GM12878 (cell line): ENCODE results near the gene ACKR4. TPM values are rescaled to one million over a fixed set of nuclear protein-coding genes. Genes with fewer than 3 reads are reported as not detected.

Source experiments
- ATAC-seq: fragments of 200-7000 bp; cut with Tn5 transposase; 3 replicates; pipeline ENCODE4 v1.9.1; 2020; ENCODE audit warnings: mild to moderate bottlenecking, moderate library complexity
- BruUV-seq: library from RNA; stranded (reverse); fragments of 400-500 nt; replicated peaks from 2 replicates; lab custom pipeline; 2021; lab: Mats Ljungman, UMichigan
- CTCF ChIA-PET: fragments of 300-600 bp; sonication (Branson Sonifier 250); formaldehyde crosslinking; extraction: SDS; loops from one replicate; lab custom pipeline; 2021; ENCODE audit warnings: inconsistent platforms; lab: Yijun Ruan, JAX
- POLR2A ChIA-PET: fragments of 350-600 bp; formaldehyde crosslinking; extraction: SDS; loops from one replicate; lab custom pipeline; 2021; ENCODE audit warnings: inconsistent platforms; lab: Charles Lee
- RAD21 ChIA-PET: fragments of 300-600 bp; sonication (Branson Sonifier 250); formaldehyde crosslinking; loops from one replicate; lab custom pipeline; 2023; ENCODE audit warnings: antibody characterized with exemption; ENCODE audit not compliant: unreplicated experiment; lab: Charles Lee
- SMC1A ChIA-PET: fragments of 300-600 bp; sonication (Branson Sonifier 250); formaldehyde crosslinking; loops from one replicate; lab custom pipeline; 2023; ENCODE audit not compliant: unreplicated experiment, uncharacterized antibody; lab: Charles Lee
- DNase-seq: peaks from one replicate; pipeline ENCODE4 v3.0.0-alpha.2; 2011; ENCODE audit warnings: low read depth, low spot score
- FAIRE-seq: peaks from 3 replicates; lab custom pipeline; 2011; peaks lifted over from hg19 to GRCh38; lab: Jason Lieb, UNC
- H2AFZ ChIP-seq: 2 replicates; pipeline ENCODE4 v1.6.0; 2011; ENCODE audit warnings: low read depth, low read length, control low read depth; ENCODE audit not compliant: control insufficient read depth
- H3K27ac ChIP-seq: 2 replicates; pipeline ENCODE4 v1.5.1; 2011; ENCODE audit warnings: control low read depth; ENCODE audit not compliant: control insufficient read depth, insufficient read depth
- H3K27me3 ChIP-seq, 2 experiments: replicated peaks in 1 of 2; 2 replicates each; pipeline versions ENCODE4 v1.6.0 to v1.6.1; 2011; ENCODE audit warnings: low read length in 1 of 2; ENCODE audit not compliant: control insufficient read depth in 2 of 2, insufficient read depth in 2 of 2
- H3K36me3 ChIP-seq, 2 experiments: 2 replicates each; pipeline ENCODE4 v1.5.1; 2011; ENCODE audit warnings: low read length in 1 of 2; ENCODE audit not compliant: control insufficient read depth in 2 of 2, insufficient read depth in 2 of 2
- H3K4me1 ChIP-seq: 2 replicates; pipeline ENCODE4 v1.6.1; 2011; ENCODE audit warnings: mild to moderate bottlenecking, low read length, moderate library complexity, mixed read lengths; ENCODE audit not compliant: control insufficient read depth, insufficient read depth
- H3K4me2 ChIP-seq: 2 replicates; pipeline ENCODE4 v1.6.0; 2011; ENCODE audit warnings: control low read depth; ENCODE audit not compliant: control insufficient read depth, insufficient read depth
- H3K4me3 ChIP-seq: fragments of 200-600 bp; sonication (generic); 2 replicates; pipeline ENCODE4 v1.5.1; 2016
- H3K79me2 ChIP-seq: 2 replicates; pipeline ENCODE4 v1.6.0; 2011; ENCODE audit warnings: low read length; ENCODE audit not compliant: control insufficient read depth, insufficient read depth
- H3K9ac ChIP-seq: 2 replicates; pipeline ENCODE4 v1.8.0; 2011; ENCODE audit warnings: low read length, control low read depth, mixed read lengths; ENCODE audit not compliant: control insufficient read depth, insufficient read depth
- H3K9me3 ChIP-seq: replicated peaks from 3 replicates; pipeline ENCODE4 v1.5.1; 2011; ENCODE audit warnings: mild to moderate bottlenecking, low read length; ENCODE audit not compliant: control insufficient read depth, insufficient read depth
- H4K20me1 ChIP-seq: 2 replicates; pipeline ENCODE4 v1.6.0; 2011; ENCODE audit not compliant: control insufficient read depth, insufficient read depth
- CEBPB ChIP-seq, 2 experiments: fragments of 150-350 bp in 1 of 2; IDR thresholded peaks; 2 replicates each; pipeline ENCODE4 v1.6.1; 2012 to 2014; ENCODE audit warnings: low read depth in 2 of 2, low read length in 2 of 2, borderline replicate concordance in 1 of 2, inconsistent platforms in 1 of 2
- CHD2 ChIP-seq: IDR thresholded peaks from 2 replicates; pipeline ENCODE4 v1.6.1; 2011; ENCODE audit warnings: low read depth, low read length, improper control_type of control experiment, borderline replicate concordance
- EZH2 ChIP-seq: IDR thresholded peaks from 2 replicates; pipeline ENCODE4 v1.6.1; 2012; ENCODE audit warnings: low read depth, mild to moderate bottlenecking, control low read depth, inconsistent platforms, low read length, borderline replicate concordance; ENCODE audit not compliant: control insufficient read depth
- FOS ChIP-seq: IDR thresholded peaks from 3 replicates; pipeline ENCODE4 v1.6.1; 2011; ENCODE audit warnings: borderline replicate concordance; ENCODE audit not compliant: insufficient read length; ENCODE audit errors: extremely low read depth
- NFXL1 ChIP-seq: fragments of 450-650 bp; IDR thresholded peaks from 2 replicates; pipeline ENCODE4 v1.6.1; 2017; ENCODE audit warnings: antibody characterized with exemption, mild to moderate bottlenecking, borderline replicate concordance
- NFYB ChIP-seq: IDR thresholded peaks from 2 replicates; pipeline ENCODE4 v1.6.1; 2011; ENCODE audit warnings: low read depth, mild to moderate bottlenecking, low read length, improper control_type of control experiment, moderate library complexity; ENCODE audit not compliant: insufficient read depth
- POU2F2 ChIP-seq: IDR thresholded peaks from 3 replicates; pipeline ENCODE4 v1.6.1; 2011; ENCODE audit warnings: low read depth, mild to moderate bottlenecking, low read length, borderline replicate concordance
- RAD51 ChIP-seq: fragments of 450-650 bp; IDR thresholded peaks from 2 replicates; pipeline ENCODE4 v1.6.1; 2016; ENCODE audit warnings: moderate library complexity, mild to moderate bottlenecking, inconsistent platforms
- RB1 ChIP-seq: fragments of 450-650 bp; formaldehyde crosslinking; IDR thresholded peaks from 2 replicates; pipeline ENCODE4 v1.6.1; 2017; ENCODE audit warnings: mild to moderate bottlenecking, borderline replicate concordance
- TARDBP ChIP-seq: IDR thresholded peaks from 2 replicates; pipeline ENCODE4 v1.6.1; 2016; ENCODE audit warnings: borderline replicate concordance
- YBX1 ChIP-seq: fragments of 450-650 bp; IDR thresholded peaks from 2 replicates; pipeline ENCODE4 v1.6.1; 2016; ENCODE audit warnings: antibody characterized with exemption
- ZNF384 ChIP-seq: IDR thresholded peaks from 2 replicates; pipeline ENCODE4 v1.6.1; 2012; ENCODE audit warnings: low read depth, mild to moderate bottlenecking, low read length, improper control_type of control experiment, borderline replicate concordance
- WGBS: methylation state at CpG from one replicate; pipeline ENCODE4 v1.1.6; 2016; ENCODE audit warnings: low lambda C conversion rate; ENCODE audit not compliant: insufficient replicate concordance, insufficient coverage; ENCODE audit errors: missing lambda C conversion rate; 5-methylcytosine and 5-hydroxymethylcytosine counted together
- in situ Hi-C: fragments of 300-500 bp; cut with MboI; formaldehyde crosslinking; loops from 9 replicates; pipeline ENCODE4 v1.14.3; 2018; ENCODE audit warnings: mixed read lengths
- intact Hi-C: fragments of 100-400 bp; cut with micrococcal nuclease; formaldehyde crosslinking; loops from one replicate; pipeline ENCODE4 v1.14.2; 2022; ENCODE audit not compliant: unreplicated experiment
- polyA plus RNA-seq, 11 experiments: library from polyadenylated mRNA; depleted of rRNA in 4 of 11; unstranded in 6 of 11; stranded (reverse) in 5 of 11; fragments of >200 nt; fragmentation: Nextera tagmentation in 4 of 11; fragmentation: Illumina TruSeq in 1 of 11; extraction: Ambion mirVana in 4 of 11; extraction: Trizol in 1 of 11; gene quantifications; 1 replicate in 1 of 11; 2 replicates in 10 of 11; pipeline versions ENCODE4 v1.2.1 to v1.2.3, GENCODE V29; 2011 to 2016; ENCODE audit warnings: inconsistent platforms in 2 of 11, missing spikeins in 2 of 11, low read depth in 1 of 11
- total RNA-seq, 4 experiments: library from RNA; depleted of rRNA in 3 of 4; stranded (reverse); fragments of >200 nt in 3 of 4; fragmentation: Illumina TruSeq in 1 of 4; extraction: Trizol in 1 of 4; gene quantifications; 2 replicates each; pipeline versions ENCODE4 v1.2.1 to v1.2.3, GENCODE V29; 2013 to 2021
- TF ChIP-seq, protein P1 (sequence below): fragments of 150-350 bp; IDR thresholded peaks from 2 replicates; pipeline ENCODE4 v1.6.1; 2016; ENCODE audit warnings: low read depth, low read length

Gene ACKR4
- total and polyA plus RNA-seq, 10 of the 15 experiments (the other 5 are each of a cell fraction or from before 2014, with no cell fraction given) = 0.06 to 0.40 (median 0.12) TPM

DNA sequence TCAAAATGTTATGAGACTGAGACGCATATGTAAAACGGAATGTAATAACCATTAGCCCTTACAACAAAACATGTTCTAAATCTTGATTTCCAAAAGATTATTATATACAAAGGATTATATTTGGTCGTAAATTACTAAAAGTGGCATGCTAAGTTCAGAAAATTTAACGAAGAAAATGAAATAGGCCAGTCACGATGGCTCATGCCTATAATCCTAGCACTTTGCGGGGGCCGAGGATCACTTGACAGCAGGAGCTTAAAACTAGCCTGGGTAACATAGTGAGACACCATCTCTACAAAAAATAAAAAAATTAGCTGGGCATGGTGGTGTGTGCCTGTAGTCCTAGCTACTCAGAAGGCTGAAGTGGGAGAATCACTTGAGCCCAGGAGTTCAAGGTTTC is 33.5 kb downstream of the ACKR4 start:
- RAD21 ChIA-PET = no interaction called here
- no peak for FAIRE-seq
- H3K27ac ChIP-seq = no peak overlapping the region
- POLR2A ChIA-PET = no interaction called here
- peaks cover 8% of the 10 kb centered on the region for H3K4me1 ChIP-seq
- whole genome bisulfite sequencing = 97% methylated on average over 7 of the region's 7 CpGs
- H3K79me2 ChIP-seq = no peaks in the 10 kb centered on the region
- no peak overlapping the region for H3K9ac ChIP-seq
- SMC1A ChIA-PET = interaction anchor here (0.6 to 2.2 kb wide), 3 partner anchors 12 to 282 kb away, joined by 3 to 10 read pairs (median 3); no protein-coding TSS in a partner anchor
- in situ Hi-C loops = no loop called here
- ATAC-seq = no peak
- intact Hi-C loops = no loop called here
- no peak for TF ChIP-seq POU2F2
- TF ChIP-seq, protein P1, sequence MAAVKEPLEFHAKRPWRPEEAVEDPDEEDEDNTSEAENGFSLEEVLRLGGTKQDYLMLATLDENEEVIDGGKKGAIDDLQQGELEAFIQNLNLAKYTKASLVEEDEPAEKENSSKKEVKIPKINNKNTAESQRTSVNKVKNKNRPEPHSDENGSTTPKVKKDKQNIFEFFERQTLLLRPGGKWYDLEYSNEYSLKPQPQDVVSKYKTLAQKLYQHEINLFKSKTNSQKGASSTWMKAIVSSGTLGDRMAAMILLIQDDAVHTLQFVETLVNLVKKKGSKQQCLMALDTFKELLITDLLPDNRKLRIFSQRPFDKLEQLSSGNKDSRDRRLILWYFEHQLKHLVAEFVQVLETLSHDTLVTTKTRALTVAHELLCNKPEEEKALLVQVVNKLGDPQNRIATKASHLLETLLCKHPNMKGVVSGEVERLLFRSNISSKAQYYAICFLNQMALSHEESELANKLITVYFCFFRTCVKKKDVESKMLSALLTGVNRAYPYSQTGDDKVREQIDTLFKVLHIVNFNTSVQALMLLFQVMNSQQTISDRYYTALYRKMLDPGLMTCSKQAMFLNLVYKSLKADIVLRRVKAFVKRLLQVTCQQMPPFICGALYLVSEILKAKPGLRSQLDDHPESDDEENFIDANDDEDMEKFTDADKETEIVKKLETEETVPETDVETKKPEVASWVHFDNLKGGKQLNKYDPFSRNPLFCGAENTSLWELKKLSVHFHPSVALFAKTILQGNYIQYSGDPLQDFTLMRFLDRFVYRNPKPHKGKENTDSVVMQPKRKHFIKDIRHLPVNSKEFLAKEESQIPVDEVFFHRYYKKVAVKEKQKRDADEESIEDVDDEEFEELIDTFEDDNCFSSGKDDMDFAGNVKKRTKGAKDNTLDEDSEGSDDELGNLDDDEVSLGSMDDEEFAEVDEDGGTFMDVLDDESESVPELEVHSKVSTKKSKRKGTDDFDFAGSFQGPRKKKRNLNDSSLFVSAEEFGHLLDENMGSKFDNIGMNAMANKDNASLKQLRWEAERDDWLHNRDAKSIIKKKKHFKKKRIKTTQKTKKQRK = no peak
- TF ChIP-seq FOS = no peak
- TF ChIP-seq NFYB = no peak
- TF ChIP-seq YBX1 = no peak
- TF ChIP-seq ZNF384 = no peak
- no peak for TF ChIP-seq RAD51
- TF ChIP-seq RB1 = no peak
- no peak for TF ChIP-seq NFXL1
- TF ChIP-seq EZH2 = no peak
- TF ChIP-seq CEBPB (IDR thresholded peaks at IDR 0.05; ENCODE audit: borderline replicate concordance in 1 of 2, low read depth in 2 of 2, low read length in 2 of 2) = no peak
- no peak for TF ChIP-seq CHD2
- no peak for TF ChIP-seq TARDBP
- no peaks in the 10 kb centered on the region for H4K20me1 ChIP-seq
- no peak overlapping the region for H2AFZ ChIP-seq
- CTCF ChIA-PET = interaction anchor here (2.0 kb wide), 1 partner anchor 11 kb away, joined by 8 read pairs; no protein-coding TSS in a partner anchor
- no peaks in the 10 kb centered on the region for H3K9me3 ChIP-seq
- H3K4me3 ChIP-seq = no peak overlapping the region
- no TSS peak for BruUV-seq
- H3K36me3 ChIP-seq = peaks cover 0 to 5% of the 10 kb centered on the region in 2 experiments; a peak in 1 of 4 replicates
- no peaks in the 10 kb centered on the region for H3K27me3 ChIP-seq
- H3K4me2 ChIP-seq = no peak overlapping the region
- DNase-seq = no peak
